Colon (tissue), 2 donors: Measurements from ENCODE around the gene OR1D5.
"Not testable (repeated sequence)": the region's sequence is repeated elsewhere in the genome, so short reads cannot be mapped to it uniquely, and the experiment has no call there.

Source experiments
- FAIRE-seq: peaks from 2 replicates; lab custom pipeline; 2012; peaks lifted over from hg19 to GRCh38; lab: Jason Lieb, UNC
- donor health status: control.
- donor health status: control.

The OR1D5 gene

DNA sequence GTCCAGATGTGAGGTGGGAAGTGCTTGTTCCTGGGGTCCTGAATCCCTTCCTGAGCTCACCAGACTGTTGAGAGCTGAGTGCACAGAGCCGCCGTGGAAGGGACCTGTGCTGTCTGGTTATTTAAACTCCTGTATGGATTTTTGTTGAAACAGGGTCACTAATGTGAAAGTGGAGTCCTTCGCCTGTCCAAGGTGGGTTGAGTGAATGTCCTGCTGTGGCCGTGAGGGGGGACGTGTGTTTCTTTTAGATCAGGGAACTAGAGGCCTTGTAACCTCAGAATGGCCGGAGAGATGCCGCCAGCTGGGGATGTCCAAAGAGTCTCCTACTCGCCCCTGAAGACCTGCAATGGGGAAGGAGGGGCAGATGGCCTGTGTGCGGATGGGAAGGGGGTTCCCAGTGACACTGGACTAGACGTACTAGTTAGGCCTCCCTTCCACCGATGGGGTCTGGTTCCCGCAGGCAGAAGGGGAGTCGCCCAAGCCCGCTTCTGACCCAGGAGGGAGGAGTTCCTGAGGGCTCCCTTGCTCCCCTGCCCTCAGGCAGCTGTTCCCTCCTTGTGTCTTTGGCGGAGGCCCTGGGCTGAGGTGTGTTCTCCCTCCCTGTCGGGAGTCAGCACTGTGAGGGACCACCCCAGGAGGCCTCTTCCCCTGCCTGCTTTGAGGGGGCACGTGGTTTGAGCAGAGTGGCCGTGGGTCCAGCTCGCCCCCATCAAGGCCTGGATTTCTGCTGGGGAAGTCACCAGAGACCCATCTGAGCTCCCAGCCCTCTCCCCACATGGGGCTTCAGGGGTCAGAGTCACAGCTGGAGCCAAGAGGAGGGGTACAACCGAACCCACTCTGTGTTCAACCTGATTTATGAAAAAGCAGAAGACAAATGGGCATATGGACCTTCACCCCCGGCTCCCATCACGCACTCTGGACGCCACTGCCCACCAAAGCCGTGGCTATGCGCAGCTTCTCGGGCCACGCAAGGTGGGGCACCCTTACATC, 30.9 kb downstream of the OR1D5 start:
- FAIRE-seq: no peak

DNA sequence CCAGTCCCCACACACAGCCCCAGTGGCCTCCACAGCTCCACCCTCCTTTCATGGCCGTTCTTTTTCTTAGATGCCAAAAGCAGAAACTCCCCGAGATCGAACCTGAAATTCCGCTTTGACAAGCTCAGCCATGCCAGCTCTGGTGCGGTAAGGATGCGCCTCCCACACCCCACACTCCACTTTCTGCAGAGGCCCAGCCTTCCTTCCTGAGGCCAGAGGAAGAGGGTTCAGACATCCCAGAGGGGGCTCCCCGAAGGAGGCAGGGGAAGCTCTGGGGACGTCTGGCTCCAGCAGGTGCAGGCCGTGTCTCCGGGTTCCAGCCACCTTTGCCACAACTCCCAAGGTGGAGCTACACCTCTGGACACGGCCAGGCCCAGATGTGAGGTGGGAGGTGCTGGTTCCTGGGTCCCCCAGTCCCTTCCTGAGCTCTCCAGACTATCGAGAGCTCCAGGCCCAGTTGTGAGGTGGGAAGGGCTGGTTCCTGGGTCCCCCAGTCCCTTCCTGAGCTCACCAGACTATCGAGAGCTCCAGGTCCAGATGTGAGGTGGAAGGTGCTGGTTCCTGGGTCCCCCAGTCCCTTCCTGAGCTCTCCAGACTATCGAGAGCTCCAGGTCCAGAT, 32.4 kb downstream of the OR1D5 start:
- FAIRE-seq: not testable (repeated sequence)

DNA sequence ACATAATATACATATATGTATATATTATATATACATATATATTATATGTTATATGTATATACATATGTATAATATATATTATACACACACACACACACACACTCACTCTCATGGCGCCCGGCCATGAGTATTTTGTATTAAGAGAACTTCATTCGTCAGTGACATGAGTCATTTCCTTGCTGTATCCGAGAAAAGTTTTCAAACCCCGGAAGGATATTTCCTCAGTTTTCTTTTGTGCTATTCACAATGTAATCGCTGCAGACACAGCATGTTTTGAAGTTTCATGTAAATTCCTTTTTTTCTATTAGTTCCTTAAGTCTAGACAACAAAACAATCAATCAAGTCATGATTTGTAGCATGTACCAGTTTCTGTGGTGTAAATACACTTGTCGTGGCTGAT, 33.3 kb downstream of the OR1D5 start:
- no peak for FAIRE-seq

DNA sequence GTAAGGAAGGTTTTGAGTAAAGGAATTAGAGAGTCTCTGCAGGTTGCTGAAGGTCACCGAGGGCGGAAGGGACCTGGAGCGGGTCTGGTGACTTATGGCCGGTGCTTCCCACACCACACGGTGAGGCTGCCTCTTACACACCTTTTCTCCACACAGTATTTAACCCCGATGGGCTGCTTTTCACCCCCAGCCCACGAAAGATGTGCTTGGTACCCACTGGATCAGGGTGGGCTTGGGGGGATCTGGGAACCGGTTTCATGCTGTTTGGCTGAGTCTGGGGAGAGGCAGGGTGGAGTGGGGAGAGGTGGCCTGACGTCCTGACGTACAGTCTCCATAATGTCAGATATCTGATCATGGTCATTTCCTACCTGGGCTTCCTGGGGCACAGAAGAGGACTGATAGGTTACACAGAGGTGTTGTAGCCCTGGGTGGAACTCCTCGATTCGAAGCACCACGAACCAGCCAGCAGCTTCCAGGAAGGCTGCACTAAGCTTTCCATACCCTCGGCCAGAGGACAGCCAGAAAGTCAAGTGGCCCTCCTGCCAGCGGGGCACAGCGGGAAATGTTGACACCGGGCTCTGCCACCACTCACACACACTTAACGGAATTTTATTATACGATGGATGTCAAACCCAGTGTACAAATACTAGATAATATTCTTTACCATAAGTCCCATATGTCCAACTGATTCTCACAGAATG, 34.0 kb downstream of the OR1D5 start:
- no peak for FAIRE-seq

DNA sequence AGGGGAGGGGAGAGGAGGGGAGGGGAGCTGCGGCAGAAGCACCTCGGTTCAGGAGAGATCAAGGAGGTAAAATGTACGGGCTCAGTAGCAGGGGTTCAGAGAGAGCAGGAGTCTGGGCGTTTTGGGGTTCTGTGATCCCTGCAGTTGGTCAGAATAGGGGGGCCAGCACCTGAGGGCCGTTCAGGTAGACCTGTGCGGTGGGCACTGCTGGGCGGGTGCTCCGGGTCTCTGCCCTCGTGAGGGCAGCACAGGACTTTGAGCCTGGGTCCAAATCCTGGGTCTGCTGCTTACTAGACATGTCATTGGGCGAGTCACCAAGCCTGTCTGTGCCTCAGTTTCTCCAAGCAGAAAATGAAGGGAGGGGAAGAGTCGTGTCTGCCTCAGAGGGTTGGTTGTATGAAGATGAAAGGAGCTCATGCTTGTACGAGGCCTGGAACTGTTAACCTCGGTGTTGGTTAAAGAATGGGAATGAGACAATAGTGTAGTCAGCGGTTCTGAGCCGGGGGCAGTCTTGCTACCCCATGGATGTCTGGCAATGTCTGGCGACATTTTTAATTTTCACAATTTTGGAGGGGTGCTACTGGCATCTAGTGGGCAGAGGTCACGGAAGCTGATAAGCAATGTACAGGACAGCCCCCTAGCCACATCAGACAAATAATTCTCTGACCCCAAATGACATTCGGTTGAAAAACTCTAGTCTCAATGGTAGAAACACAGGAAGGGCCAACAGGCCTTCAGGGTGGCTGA, 35.4 kb downstream of the OR1D5 start:
- no peak for FAIRE-seq

DNA sequence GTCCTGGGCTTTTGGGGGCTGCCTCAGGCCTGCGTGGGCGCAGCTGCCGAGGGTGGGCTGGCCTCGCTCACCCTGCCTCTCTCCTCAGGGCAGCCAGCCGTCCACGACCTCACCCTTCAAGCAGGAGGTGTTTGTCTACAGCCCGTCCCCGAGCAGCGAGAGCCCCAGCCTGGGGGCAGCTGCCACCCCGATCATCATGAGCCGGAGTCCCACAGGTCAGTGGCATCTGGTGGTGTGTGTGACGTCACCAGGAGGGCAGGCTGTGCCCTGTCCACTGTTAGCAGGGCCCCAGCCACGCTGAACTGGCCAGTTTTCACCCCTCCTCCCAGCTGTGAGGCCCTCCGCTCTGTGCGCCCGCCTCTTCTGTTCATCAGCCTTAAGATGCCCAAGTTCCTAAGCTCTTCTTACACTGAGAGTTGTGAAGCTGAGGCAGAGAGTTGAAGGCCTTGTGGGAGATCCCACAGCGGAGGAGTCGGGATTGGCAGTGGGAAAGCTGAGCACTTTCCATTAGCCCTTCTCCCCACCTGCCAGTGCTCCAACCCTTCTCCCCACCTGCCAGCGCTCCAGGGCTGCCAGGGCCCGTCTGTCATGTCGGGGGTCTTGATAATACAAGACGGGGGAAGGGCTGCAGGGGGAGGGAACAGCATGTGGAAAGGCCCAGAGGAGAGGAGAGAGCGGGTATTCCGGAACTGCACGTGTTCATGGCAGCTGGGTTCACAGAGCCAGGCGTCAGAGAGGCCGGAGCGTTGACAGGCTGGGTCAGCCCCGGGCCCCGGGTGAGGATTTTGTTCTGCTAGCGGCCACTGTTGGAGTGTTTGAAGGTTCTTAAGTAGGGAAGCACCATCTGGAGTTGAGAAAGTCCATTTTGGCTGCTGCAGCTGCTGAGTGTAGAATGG, 36.3 kb downstream of the OR1D5 start:
- FAIRE-seq: no peak

DNA sequence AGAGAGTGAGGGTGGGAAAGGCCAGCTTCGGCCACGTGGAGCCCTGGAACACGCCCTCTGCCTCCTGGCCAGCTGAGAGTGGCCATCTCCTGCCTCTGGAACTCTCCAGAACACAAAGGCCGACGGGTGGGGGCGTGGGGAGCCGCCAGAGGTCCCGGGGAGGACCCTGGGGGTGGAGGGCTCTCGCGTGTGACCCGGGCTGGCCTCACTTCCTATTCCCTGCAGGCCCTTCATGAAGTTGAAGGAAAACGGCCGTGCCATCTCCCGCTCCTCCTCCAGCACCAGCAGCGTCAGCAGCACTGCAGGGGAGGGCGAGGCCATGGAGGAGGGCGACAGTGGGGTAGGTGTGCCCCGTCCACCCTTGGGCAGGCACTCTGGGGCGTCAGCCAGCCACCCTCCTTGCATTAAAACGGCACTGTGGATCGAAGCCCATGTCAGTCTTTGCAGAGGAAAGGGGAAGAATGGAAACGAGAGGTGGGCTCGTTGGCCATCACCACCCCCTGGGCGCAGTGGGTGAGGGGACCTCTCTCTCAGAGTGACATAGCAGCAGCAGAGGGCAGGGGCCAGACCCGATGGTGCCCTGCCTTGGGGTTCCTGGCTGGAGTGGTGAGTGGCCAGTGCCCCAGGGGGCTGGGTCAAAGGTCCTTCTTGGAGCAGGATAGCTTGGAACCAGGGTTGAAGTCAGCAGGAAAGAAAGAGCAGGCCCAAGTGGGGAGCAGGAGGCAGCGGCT, 37.1 kb downstream of the OR1D5 start:
- no peak for FAIRE-seq

DNA sequence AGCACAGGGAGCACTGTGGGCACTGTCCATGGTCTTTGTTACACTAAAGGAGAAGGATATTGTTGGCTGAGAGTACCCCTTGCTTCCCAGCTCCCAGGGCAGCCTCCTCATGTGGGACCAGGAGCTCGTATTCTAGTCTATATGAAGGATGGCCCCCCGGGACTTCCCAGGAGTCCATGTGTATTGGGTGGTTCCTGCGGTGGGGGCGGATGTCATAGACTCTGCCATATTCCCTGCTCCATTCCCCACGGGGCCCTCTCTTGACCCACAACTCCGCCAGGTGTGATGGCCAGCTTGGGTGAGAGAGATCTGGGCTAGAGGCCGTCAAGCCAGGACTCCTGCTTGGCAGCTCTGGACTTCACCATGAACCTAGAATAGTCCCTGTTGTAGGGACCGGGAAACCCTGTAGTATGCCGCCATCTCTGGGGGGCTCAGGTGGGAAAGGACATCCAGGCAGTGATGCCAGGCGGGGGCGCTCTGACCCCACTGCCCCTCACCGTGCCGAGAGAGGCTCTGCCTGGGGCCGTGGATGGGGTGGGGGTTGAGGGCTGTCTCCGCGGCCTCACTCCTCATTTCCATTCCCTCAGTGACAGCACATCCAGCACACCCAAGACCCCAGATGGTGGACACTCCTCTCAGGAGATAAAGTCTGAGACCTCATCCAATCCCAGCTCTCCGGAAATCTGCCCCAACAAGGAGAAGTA, 37.8 kb downstream of the OR1D5 start:
- no peak for FAIRE-seq

DNA sequence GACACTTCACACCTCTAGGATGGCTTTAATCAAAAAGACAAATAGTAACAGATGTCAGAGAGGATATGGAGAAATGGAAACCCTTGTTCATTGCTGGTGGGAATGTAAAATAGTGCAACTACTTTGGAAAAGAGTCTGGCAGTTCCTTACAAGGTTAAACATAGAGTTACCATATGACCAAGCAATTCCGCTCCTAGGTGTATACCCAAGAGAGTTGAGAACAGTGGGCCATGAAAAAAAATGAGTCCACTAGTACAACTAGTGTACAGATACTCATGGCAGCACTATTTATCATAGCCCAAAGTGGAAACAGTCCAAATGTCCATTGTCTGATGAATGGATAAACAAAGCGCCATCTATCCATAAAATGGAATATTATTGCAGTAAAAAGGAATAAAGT, 39.1 kb downstream of the OR1D5 start:
- no peak for FAIRE-seq

DNA sequence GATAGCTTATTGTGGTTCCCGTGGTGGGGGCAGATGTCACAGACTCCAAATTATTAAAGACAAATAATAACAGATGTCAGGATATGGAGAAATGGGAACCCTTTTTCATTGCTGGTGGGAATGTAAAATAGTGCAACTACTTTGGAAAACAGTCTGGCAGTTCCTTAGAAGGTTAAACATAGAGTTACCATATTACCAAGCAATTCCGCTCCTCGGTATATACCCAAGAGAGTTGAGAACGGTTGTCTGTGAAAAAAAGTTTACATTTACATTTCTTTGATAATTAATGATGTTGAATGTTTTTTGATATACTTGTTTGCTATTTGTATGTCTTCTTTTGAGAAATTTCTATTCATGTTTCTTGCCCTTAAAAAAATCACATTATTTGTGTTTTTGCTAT, 41.2 kb downstream of the OR1D5 start:
- no peak for FAIRE-seq

DNA sequence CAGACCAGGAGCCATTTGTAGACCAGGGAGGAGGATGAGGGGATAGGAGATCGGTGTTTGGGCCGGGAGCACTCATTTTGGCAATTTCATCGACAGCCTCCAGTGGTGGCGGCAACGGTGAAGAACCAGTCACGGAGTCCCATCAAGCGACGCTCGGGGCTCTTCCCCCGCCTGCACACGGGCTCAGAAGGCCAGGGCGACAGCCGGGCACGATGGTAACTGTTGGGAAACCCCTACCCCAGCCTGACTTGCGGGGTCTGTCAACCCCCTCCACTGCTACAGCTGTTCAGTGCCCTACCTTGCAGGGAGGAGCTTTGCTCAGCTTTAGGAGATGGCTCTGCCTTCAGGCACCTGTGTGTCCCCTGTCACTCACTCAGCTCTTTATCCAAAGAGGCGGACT, 43.0 kb downstream of the OR1D5 start:
- no peak for FAIRE-seq

DNA sequence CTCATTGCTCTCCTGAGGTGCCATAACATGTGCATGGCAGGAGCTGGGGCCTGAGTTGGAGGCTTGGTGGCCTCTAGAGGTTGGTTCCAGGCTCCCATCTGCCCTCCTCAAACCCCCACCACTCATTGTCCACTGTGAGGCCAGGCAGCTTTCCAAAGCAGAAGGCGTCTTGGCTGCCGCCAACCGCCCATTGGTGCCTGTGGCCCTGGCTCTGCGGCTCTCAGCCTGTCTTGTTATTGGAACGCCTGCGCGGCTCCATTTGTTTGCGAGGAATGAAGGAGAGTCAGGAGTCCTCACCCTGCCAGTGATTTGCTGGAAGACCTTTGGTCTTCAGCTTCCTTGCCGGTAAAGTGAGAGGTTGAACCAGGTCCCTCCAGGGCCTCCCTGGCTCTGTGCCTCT, 43.6 kb downstream of the OR1D5 start:
- FAIRE-seq: no peak

DNA sequence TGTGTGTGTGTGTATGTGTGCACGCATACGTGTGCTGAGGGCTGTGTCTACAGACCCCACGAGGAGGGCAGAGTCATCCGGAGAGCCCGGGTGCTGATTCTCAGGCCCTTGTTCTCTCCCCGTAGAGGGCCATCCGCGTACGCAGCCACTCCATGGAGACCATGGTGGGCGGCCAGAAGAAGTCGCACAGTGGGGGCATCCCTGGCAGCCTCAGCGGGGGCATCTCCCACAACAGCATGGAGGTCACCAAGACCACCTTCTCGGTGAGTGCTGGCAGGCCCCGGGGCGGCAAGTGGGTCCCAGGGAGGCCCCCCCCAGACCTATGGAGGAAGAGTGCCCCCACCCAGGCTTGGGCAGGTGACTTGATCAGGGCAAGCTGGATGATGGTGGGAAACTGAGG, 45.5 kb downstream of the OR1D5 start:
- no peak for FAIRE-seq

DNA sequence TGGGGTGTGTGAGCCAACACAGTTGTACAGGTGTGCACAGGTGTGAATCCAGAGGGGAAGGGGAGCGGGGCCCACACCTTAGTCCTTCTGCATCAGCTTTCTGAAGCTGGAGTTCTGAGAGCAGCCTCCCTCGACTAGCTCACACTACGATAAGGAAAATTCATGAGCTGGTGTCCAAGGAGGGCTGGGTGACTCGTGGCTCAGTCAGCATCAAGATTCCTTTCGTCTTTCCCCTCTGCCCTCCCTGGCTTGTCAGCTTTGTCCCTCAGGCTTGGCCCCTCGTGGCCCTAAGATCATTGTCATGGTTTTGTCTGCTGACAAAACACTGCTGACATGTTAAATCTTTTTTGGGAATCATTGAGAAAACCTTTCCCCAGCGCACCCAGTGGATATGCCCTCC, 47.5 kb downstream of the OR1D5 start:
- FAIRE-seq: no peak

DNA sequence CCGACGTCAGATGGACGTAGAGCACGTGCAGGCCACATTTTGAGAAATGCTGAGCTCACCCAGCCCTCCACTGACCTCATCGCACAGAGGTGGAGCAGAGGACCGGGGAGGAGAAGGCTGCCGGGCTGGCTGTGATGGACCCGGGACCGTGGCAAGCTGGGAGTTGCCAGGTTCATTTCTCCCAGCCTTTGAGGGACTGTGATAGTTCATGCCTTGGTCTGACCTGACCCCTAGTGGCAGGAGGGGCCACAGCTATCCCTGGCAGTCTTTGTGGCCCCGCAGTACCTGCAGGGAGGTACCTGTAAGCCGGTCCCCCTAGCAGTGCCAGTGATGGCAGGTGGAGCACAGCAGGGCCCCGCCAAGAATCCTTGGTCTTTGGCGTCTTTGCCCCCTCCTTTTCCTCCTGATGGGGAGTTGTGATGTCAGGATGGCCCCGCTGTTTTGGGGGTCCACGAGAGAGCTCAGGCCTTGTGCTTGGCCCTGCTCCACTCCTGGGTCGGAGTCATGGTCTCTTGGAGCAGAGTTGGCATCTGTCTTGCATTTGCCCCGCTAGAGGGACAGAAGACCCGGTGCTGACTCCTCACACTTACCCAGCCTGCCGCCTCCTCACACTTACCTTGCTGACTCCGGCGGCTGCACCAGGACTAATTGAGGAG, 50.4 kb downstream of the OR1D5 start:
- FAIRE-seq: no peak
